Posterior vena cava (tissue), 2 donors: ENCODE results near the gene MDM2. TPM values are rescaled to one million over a fixed set of nuclear protein-coding genes. Genes with fewer than 3 reads are reported as not detected.
"Not testable (repeated sequence)": the region's sequence is repeated elsewhere in the genome, so short reads cannot be mapped to it uniquely, and the experiment has no call there.

ENCODE experiments used
- DNase-seq: peaks from one replicate; pipeline ENCODE4 v3.0.0-alpha.2; 2020; ENCODE audit warnings: low spot score
- intact Hi-C, 2 donors: fragments of 100-400 bp; cut with DNase I; formaldehyde crosslinking; loops; one replicate each; pipeline versions ENCODE4 v1.14.1 to v1.14.2; 2022 to 2023
- total RNA-seq, 2 donors: library from RNA; stranded (reverse); fragmentation: NEBNext Ultra II Directional; extraction: Animal tissue kit (Norgen Biotek cat#: 25700); gene quantifications; one replicate each; pipeline ENCODE4 v1.2.1, GENCODE V29; 2021
- donor health status: DM: yes; HTN: yes; CAD: no.
- donor health status: DM: yes; HTN: yes; CAD: no.

MDM2 gene
- total RNA-seq, 2 donors from 2014 or later, result 114 to 126 TPM

DNA sequence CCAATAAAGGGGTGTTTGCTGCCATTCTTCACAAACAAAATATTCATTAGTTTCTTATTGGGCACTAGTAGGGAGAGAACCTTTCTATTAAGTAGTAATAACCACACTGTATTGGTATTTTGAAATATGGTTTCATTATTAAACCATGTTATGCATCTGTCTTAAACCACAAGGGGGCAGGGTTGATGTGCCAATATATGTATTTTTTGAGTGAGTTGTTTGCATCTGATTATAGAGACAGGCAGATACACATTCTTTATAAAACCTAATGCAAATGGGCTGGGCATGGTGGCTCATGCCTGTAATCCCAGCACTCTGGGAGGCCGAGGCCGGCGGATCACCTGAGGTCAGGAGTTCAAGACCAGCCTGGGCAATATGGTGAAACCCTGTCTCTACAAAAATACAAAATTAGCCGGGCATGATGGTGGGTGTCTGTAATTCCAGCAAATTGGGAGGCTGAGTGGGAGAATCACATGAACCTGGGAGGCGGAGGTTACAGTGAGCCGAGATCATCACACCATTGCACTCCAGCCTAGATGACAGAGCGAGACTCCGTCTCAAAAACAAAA is 56.0 kb downstream of the MDM2 start:
- intact Hi-C loops, DNase-seq: not testable (repeated sequence)

- intact Hi-C loops, result no loop called here
- no peak for DNase-seq
These were observed 56.6 kb downstream of the MDM2 start for GRCh38 chr12:68864604-68865003.

DNA sequence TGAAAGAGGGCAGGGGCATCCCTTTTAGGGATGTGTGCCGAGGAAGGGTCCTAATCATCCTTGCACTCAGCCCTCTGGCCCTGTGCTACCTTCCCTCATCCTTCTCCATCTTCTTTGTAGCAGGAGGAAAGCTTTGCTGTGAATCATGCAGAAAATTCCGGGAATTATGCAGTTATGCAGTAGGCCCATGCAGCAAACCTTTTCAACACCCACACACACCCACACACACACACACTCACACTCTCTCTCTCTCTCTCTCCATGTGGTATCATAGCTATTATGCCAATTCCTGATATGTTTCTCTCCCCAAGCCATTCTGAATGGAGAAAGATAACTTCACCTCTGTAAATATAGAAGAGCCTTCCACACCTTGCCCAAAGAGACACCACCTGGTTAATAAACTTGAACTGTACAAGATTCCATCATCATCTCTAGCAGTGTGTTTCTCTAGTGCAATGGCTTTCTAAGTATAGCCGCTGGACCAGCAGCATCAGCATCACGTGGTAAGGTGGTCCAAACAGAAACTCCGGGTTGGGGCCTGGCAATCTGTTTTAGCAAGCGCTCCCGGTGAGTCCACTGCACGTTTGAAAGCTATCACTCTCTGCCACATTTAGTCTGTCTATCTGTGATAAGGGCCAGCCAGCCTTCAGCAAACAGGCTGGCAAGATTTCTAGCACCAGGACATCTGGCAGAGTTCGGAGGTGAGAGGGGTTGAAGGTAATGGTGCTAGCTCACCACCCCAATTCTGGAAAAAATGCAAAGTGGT is 57.6 kb downstream of the MDM2 start:
- DNase-seq, result no peak
- intact Hi-C loops, result no loop called here

GRCh38 chr12:68866950-68867349 is 59.0 kb downstream of the MDM2 start:
- DNase-seq, result no peak
- intact Hi-C loops, result no loop called here

GRCh38 chr12:68867606-68868005 is 59.6 kb downstream of the MDM2 start:
- DNase-seq, result no peak
- intact Hi-C loops, result no loop called here

DNA sequence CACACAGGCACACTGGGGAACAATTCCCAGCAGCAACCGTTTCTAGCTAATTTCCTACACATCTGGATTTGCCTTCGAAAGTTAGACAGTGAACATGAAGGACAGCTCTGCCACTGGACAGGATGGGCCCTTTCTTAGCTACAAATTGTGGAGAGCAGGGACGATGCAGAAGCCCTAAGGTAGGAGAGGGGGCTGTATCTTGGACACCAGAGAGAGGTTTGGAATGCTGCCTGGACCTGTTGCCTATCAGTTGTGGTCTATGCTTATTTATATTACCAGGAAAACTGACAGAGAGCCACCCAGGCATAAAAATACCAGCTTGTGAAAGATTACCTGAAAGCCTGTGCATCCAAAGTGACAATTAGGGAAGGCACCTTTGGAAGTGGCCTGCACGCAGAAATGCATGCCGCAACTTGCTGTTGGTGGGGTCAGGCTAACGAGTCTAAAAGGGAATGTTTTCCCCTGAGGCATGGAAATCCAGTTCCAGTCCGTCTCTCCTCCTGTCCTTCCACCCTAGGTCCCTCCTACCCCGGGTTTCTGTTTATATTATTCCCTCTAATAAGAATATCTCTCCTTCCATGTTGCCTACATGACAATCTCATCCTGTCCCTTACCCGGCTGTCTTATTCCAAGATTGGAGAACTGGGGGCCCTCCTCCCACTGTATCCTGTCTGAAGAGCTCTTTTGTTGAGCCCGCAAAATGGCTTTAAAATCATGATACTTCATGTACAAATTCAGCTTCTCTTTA is 60.2 kb downstream of the MDM2 start:
- intact Hi-C loops, result no loop called here
- DNase-seq, result no peak

GRCh38 chr12:68870011-68870410 is 62.0 kb downstream of the MDM2 start:
- intact Hi-C loops, result loop anchor here in 1 of 2 donors (10.0 kb wide), 1 partner anchor 195 kb away; no protein-coding TSS in a partner anchor
- DNase-seq, result no peak

DNA sequence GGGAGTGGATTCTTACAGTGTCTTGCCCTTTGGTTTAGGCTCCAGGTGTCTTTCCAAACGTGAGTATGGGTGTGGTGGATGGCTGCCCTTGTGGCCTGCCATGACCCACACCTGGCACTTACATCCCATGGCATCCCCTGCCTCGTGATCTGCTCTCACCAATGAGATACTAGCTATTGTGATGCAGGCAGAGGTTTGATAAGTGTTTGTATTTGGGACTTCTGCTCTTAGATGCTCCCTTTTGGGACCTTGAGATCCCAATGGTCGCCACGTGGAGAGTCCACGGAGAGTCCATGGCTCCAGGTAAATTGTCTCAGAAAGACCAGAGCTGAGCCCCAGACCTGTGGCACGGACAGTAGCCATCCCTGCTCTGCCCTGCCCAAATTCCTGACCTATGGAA is 62.5 kb downstream of the MDM2 start:
- DNase-seq, result no peak
- intact Hi-C loops, result loop anchor here in 1 of 2 donors (10.0 kb wide), 1 partner anchor 194 kb away; no protein-coding TSS in a partner anchor

GRCh38 chr12:68871396-68871795 is 63.4 kb downstream of the MDM2 start:
- no peak for DNase-seq
- intact Hi-C loops, result loop anchor here in 1 of 2 donors (10.0 kb wide), 1 partner anchor 193 kb away; no protein-coding TSS in a partner anchor

GRCh38 chr12:68871921-68872320 is 63.9 kb downstream of the MDM2 start:
- intact Hi-C loops, result loop anchor here in 1 of 2 donors (10.0 kb wide), 1 partner anchor 193 kb away; no protein-coding TSS in a partner anchor
- no peak for DNase-seq

DNA sequence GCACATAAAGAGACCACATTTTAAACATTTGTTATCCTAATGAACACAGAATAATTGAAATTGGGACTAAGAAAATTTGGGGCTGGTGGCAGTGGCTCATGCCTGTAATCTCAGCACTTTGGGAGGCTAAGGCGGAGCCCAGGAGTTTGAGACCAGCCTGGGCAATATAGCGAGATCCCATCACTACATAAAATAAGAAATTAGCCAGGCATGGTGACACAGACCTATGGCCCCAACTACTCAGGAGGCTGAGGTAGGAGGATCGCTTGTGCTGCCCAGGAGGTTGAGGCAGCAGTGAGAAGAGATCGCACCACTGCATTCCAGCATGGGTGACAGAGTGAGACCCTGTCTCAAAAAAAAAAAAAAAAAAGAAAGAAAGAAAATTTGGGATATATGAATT is 65.3 kb downstream of the MDM2 start:
- intact Hi-C loops, result loop anchor here in 1 of 2 donors (10.0 kb wide), 1 partner anchor 191 kb away; no protein-coding TSS in a partner anchor
- no peak for DNase-seq

DNA sequence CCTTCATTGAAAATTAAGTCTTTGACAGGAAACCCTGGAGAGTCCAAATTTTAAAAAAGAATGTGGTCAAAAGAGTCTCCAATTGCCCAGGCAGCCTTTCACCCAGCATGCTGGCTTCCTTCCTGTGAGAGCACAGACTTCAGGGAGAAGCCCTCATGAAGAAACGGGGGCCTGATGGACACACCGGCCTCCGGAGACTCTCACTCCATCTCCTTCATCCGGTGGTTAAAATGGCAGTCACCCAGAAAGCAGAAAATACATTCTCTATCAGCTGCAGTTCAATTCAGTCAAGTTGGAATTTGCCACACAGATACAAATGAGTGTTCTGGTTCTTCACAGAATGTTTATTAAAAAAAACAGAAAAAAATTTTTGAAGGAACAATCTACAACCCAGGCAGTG is 68.5 kb downstream of the MDM2 start:
- intact Hi-C loops, result loop anchor here in 1 of 2 donors (10.0 kb wide), 1 partner anchor 188 kb away; no protein-coding TSS in a partner anchor
- no peak for DNase-seq

DNA sequence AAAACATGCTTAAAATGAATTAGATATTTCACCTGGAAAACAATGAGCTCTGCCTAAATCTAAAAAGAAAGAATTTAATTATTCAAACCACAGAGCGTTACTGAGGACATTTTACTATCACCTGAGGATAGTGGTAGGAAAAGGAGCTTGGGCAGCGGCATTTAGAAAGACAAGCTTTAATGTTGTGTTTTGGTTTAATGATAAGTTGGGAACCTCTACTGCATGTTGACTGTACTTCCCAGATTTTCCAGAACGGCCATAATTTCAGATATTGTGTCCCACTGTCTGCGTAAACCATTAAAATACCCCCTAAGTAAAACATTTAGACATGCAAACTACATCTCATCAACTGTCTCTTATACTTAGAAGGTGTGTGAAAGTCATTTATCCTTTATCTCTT is 69.6 kb downstream of the MDM2 start:
- no peak for DNase-seq
- intact Hi-C loops, result loop anchor here in 1 of 2 donors (10.0 kb wide), 1 partner anchor 187 kb away; no protein-coding TSS in a partner anchor

- no peak for DNase-seq
- intact Hi-C loops, result loop anchor here in 1 of 2 donors (10.0 kb wide), 1 partner anchor 187 kb away; no protein-coding TSS in a partner anchor
These were observed 70.3 kb downstream of the MDM2 start for GRCh38 chr12:68878283-68878682.

- no peak for DNase-seq
- intact Hi-C loops, result loop anchor here in 1 of 2 donors (10.0 kb wide), 1 partner anchor 186 kb away; no protein-coding TSS in a partner anchor
These were observed 70.9 kb downstream of the MDM2 start for GRCh38 chr12:68878846-68879245.

DNA sequence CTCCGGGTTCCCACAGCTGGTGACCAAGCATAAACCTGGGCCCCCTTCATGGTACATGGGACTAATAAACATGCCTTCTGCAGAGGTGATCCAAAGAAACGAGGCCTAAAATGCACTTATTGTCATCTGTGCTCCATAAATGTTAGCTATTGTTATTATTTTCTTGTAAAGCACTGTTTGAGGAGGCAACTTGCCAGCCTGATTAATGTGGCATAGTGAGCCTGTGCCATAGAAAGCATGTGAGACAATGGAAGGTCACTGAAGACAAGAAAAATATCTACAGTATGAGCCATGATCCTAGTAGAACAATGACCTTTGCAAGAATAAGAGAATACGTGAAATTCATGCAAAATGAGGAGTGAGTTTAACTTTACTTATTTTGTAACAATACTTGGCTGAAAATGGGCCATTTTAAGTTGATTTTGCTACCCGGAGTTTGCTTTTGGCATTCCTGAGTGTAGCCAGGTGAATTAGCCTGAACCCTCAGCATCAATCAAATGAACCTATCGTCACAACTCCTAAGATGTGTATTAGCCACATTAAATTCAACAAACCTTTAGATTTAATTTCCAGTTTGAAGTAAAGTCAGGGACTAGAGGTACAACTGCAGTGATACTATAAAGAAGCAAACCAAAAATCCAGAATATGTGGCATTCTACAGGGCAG is 72.8 kb downstream of the MDM2 start:
- DNase-seq, result no peak
- intact Hi-C loops, result no loop called here

DNA sequence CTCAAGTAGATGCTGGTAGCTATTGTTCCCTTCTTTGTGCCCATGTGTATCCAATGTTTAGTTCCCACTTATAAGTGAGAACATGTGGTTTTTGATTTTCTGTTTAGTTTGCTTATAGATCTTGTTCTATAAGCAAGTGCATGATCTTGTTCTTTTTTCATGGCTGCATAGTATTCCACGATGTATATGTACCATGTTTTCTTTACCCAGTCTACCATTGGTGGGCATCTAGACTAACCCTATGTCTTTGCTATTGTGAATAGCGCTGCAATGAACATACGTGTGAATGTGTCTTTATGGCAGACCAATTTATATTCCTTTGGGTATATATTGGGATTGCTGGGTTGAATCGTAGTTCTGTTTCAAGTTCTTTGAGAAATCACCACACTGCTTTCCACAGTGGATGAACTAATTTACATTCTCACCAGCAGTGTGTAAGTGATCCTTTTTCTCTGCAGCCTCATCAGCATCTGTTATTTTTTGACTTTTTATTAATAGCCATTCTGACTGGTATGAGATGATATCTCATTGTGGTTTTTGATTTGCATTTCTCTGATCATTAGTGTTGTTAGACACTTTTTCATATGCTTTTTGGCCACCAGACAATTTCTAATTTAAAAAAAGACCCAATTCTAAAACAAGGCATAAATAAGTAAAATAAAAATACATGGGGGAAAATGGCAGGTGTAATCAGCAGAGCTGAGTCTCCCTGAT is 74.4 kb downstream of the MDM2 start:
- no peak for DNase-seq
- intact Hi-C loops, result no loop called here

DNA sequence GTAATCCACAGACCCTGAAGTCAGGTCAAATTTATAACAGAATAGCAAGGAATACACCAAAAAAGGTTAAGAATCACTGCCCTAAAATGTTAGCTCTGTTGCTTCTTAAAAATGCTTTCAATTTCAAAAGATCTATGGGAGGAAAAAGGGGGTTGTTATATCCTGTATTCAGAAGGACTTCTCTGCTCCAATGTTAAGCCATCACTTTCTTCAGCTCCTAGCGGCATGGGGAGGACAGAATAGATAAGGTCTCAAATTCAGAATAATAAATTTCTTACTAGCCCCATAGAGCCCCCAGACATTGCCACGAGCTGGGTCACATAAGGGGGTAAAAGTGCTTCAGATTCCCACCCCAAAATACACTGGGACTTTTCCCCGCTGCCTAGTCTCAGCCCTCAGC is 75.2 kb downstream of the MDM2 start:
- DNase-seq, result no peak
- intact Hi-C loops, result no loop called here

DNA sequence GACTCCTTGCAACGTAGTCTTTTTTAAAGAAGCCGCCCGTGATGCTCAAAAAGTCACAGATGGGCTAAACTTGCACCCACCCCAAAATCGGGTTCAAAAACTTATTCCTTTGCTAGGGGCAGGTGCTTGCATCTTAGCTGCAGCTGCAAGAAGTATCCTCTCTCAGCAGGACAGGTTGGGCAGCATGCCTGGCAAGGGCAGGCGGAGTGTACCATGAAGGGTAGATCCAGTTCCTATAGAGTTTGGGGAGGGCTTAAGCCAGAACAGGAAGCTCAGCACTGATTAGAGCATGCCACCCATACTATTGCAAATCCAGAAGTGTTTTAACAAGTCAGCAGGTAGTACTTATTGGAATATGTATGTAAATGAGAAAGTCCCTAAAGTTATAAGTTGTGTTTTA is 76.3 kb downstream of the MDM2 start:
- intact Hi-C loops, result no loop called here
- no peak for DNase-seq
